GM13977 (cell line): ENCODE data around the gene DECR2.
"Not testable (repeated sequence)": the region's sequence is repeated elsewhere in the genome, so short reads cannot be mapped to it uniquely, and the experiment has no call there.

Source experiments
- DNase-seq: peaks from one replicate; pipeline ENCODE4 v3.0.0; 2012; ENCODE audit warnings: low spot score
- in situ Hi-C: fragments of 300-500 bp; cut with MboI; formaldehyde crosslinking; loops from one replicate; pipeline ENCODE4 v1.12.0; 2022; ENCODE audit warnings: low sequenced_read_pairs, low pct_unique_long_range_greater_than_20kb, mixed read lengths, inconsistent platforms; ENCODE audit not compliant: unreplicated experiment
- TF ChIP-seq, protein P1 (sequence below): IDR thresholded peaks from 2 replicates; pipeline ENCODE4 v1.5.1; 2012; ENCODE audit warnings: mild to moderate bottlenecking, control low read depth; ENCODE audit not compliant: insufficient read depth; ENCODE audit errors: extremely low read depth, missing control alignments

The DECR2 gene

DNA sequence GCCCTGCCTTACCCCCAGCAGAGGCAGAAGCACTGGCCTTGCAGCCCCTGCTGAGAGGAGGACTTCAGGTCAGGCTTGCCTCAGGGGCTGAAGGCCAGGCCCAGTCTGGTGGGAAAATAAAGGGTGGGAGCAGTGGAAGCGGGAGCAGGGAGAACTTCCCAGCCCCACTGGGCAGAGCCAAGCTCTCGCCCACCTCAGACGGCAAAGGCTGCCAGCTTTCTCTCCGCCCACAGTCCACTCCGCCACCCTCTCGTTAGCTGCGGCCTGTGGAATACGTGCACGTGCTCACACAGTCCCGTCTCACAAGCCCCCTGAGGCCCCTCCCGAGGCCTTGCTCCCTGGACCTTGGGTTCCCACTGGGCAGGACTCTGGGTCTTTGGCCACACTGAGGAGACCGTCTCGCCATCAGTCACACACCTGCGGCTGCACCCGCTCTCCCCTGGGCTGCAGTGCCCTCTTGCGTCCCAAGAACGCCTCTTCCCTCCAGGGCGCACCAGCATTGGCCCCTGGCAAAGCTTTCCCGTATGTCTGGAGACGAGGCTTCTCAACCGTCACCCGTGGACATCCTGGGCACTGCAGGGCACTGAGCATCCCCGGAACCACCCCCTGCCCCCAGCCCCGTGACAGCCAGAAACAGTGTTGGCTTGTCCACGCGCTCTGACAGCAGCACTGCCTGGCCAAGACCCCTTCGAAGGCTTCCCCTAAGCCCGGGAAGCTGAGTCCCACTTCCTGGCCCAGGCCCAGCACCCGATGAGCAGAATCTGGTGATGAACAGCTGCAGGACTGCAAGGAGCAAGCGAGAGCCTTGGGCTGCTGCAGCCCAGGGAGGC is 39.6 kb upstream of the DECR2 start:
- TF ChIP-seq, protein P1, sequence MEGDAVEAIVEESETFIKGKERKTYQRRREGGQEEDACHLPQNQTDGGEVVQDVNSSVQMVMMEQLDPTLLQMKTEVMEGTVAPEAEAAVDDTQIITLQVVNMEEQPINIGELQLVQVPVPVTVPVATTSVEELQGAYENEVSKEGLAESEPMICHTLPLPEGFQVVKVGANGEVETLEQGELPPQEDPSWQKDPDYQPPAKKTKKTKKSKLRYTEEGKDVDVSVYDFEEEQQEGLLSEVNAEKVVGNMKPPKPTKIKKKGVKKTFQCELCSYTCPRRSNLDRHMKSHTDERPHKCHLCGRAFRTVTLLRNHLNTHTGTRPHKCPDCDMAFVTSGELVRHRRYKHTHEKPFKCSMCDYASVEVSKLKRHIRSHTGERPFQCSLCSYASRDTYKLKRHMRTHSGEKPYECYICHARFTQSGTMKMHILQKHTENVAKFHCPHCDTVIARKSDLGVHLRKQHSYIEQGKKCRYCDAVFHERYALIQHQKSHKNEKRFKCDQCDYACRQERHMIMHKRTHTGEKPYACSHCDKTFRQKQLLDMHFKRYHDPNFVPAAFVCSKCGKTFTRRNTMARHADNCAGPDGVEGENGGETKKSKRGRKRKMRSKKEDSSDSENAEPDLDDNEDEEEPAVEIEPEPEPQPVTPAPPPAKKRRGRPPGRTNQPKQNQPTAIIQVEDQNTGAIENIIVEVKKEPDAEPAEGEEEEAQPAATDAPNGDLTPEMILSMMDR: peak; percentile 96
- in situ Hi-C loops: no loop called here
- peak; percentile 96 for DNase-seq

DNA sequence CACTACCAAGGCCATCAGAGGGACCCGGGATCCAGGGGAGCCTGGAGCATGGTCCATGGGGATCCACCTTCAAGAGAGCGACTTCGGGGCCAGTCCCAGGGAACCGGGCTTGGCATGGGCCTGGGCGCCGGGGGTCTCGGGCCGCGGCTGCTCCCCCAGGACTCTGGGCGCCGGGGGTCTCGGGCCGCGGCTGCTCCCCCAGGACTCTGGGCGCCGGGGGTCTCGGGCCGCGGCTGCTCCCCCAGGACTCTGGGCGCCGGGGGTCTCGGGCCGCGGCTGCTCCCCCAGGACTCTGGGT is 39.0 kb upstream of the DECR2 start:
- in situ Hi-C loops, DNase-seq: not testable (repeated sequence)

DNA sequence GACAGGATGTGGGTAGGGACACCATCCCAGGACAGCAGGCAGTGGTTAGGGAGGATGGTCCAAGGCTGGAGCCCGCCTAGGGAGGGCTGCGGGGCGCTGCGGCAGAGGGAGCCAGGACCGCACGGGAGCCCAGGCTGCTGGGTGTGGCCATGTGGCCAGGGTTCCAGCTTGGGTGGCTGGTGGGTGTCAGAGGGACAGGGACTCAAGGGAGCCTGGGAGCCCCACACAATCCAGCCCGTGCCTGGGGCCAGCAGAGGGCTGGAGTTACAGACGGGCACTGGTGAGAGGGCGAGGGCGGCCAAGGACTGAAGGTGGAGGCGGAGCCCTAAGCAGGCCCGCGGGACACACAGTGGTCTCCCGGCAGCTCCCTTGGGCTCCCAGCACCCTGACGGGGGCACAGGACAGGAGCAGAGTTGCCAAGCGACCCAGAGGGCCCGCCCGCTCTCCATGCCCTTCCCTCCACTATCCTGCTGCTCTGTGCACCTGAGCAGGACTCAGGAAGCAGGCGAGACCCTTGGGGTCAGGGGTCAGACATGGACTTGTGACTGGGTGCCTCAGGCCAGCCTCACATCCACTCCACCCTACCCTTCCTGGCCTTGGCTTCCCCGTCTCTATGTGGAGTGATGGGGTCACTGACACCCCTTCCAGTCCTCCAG is 38.4 kb upstream of the DECR2 start:
- DNase-seq: no peak
- TF ChIP-seq, protein P1: no peak
- in situ Hi-C loops: no loop called here

DNA sequence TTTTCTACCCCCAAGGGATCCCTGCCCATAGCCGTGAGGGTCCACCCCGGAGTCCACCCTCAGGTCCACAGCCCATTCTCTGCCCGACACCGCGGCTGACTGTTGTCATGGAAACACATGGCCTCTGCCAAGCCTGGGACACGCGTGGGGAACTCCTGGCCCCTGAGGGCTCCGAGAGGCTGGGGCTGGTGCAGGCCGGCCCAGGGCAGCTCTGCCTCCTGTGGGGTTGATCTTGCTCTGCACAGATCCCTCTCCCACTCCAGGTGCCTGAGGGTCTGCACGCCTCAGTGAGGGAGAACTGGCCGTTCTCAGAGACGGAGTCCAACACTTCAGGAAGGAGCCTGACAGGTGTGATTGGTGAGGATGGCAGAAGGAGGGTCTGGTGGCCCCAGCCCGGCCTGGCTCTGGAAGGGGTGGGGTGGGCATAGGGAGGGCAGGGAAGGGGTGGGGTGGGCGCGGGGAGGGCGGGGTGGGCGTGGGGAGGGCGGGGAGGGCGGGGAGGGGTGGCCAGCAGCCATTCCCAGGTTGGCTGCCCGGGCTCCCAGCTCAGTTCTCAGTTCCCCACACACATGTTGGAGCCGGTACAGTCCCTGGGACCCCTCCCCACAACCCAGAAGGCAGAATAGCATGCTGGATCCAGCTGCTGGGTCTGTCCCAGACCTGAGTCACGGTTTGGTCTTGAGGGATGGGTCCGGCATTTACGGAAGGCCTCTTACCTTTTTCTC is 37.8 kb upstream of the DECR2 start:
- in situ Hi-C loops: no loop called here
- TF ChIP-seq, protein P1: no peak

DNA sequence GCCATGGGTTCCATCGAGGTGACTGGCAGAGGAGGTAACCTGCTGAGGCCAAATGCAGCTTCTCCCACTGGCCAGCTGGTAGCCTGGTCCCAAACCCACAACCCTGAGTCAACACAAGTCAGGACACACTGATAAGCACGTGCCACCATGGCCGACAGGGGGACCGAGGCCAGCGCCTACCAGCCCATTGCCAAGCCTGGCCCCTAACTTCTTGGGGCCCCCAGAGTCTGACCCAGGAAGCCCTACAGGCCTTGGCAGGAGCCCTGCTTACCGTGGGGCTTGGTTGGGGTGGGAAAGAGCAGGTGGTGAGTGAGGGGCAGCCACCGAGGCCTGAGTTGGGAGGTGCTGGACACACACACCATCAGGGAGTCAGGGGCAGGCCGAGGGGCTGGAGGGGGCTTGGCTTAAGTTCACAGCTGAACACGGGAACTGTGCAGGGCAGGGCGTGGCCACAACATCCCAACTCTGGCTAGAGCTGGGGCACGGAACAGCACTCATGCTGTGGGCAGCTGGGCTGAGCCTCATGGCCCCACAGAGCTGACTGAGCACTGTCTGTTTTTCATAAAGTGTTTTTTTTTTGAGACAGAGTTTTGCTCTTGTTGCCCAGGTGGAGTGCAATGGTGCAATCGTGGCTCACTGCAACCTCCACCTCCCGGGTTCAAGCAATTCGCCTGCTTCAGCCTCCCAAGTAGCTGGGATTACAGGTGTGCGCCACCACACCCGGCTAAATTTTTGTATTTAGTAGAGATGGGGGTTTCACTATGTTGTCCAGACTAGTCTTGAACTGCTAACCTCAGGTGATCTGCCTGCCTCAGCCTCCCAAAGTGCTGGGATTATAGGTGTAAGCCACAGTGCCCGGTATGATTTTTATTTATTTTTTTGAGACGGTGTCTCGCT is 36.8 kb upstream of the DECR2 start:
- DNase-seq: no peak
- TF ChIP-seq, protein P1: no peak
- in situ Hi-C loops: no loop called here

More for the DNA sequence above, 37.8 kb upstream of the DECR2 start:
- DNase-seq: no peak

DNA sequence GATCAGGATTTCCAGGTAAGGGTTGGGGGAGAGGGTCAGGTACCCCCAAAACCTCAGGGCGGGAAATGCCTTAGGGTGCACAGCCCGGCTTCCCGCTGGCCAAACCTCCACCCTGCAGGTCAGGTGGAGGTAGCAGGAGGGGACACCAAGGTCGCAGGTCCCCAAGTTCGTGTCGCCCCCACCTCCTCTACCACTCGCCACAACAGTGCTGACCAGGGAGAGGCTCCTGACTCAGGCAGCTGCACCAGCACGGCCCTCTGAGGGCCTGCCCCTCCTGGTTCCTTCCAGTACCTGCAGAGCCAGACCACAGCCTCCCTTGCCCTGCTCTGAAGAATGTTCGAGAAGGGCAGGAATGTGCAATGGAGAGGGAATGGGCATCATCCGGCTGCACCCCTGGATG is 35.2 kb upstream of the DECR2 start:
- TF ChIP-seq, protein P1: no peak
- in situ Hi-C loops: no loop called here

More for the DNA sequence above, 35.2 kb upstream of the DECR2 start:
- no peak for DNase-seq
